Motor neuron (in vitro differentiated cells): ENCODE measurements around the gene ANKRD61. TPM values are rescaled to one million over a fixed set of nuclear protein-coding genes. Genes with fewer than 3 reads are reported as not detected.
"Not testable (repeated sequence)": the region's sequence is repeated elsewhere in the genome, so short reads cannot be mapped to it uniquely, and the experiment has no call there.

ENCODE experiments used
- ATAC-seq, 8 experiments: fragments of 200-7000 bp; cut with Tn5 transposase; replicated peaks in 6 of 8; 2 replicates each; pipeline ENCODE4 v1.8.0; 2021; ENCODE audit warnings: mild to moderate bottlenecking in 8 of 8, moderate library complexity in 8 of 8
- H3K27ac ChIP-seq, 2 donors: fragments of 250-450 bp; sonication (Bioruptor Pico); 2 replicates each; pipeline ENCODE4 v1.9.0; 2021; ENCODE audit warnings: antibody characterized with exemption in 2 of 2, mild to moderate bottlenecking in 2 of 2, moderate library complexity in 1 of 2
- H3K4me1 ChIP-seq, 2 donors: fragments of 250-450 bp; sonication (Bioruptor Pico); replicated peaks in 1 of 2; 2 replicates each; pipeline ENCODE4 v1.6.1; 2021; ENCODE audit warnings: antibody characterized with exemption in 2 of 2, mild to moderate bottlenecking in 2 of 2, moderate library complexity in 1 of 2
- H3K4me3 ChIP-seq, 5 donors: fragments of 250-450 bp; sonication (Bioruptor Pico); 2 replicates each; pipeline ENCODE4 v1.9.0; 2021; ENCODE audit warnings: antibody characterized with exemption in 5 of 5, mild to moderate bottlenecking in 5 of 5, moderate library complexity in 4 of 5
- WGBS, 10 experiments: fragments of 450-650 bp; shearing (Covaris generic); methylation state at CpG; one replicate each; pipeline ENCODE4 v1.0.0; 2022; 5-methylcytosine and 5-hydroxymethylcytosine counted together
- in situ Hi-C, 9 experiments: fragments of 400-800 bp; cut with MboI; loops; one replicate each; pipeline ENCODE4 v1.15.0; 2021; ENCODE audit warnings: low sequenced_read_pairs in 9 of 9, low pct_unique_long_range_greater_than_20kb in 2 of 9; ENCODE audit not compliant: unreplicated experiment in 9 of 9
- total RNA-seq, 8 experiments: library from RNA; unstranded; fragments of 300-600 nt; gene quantifications; 2 replicates each; pipeline versions ENCODE4 v1.2.3 to v1.2.4, GENCODE V29; 2022

The ANKRD61 gene
- total RNA-seq, 8 experiments from 2014 or later = 0.71 to 3.6 (median 1.5) TPM

- H3K4me3 ChIP-seq = no peak overlapping the region
- in situ Hi-C loops = no loop called here
- H3K4me1 ChIP-seq = no peaks in the 10 kb centered on the region
- H3K27ac ChIP-seq = no peak overlapping the region
- ATAC-seq = no peak
- WGBS, 10 experiments = 39 to 97% (median 81%) methylated on average over 1 to 4 of the region's 4 CpGs; no CpG with 5 or more reads in 1 of the 10 experiments
These were observed 18.6 kb downstream of the ANKRD61 start for GRCh38 chr7:6049780-6050179.

- H3K27ac ChIP-seq, in situ Hi-C loops, ATAC-seq, H3K4me1 ChIP-seq, H3K4me3 ChIP-seq: not testable (repeated sequence)
- 77 to 96% (median 94%) methylated on average over 2 to 9 of the region's 9 CpGs; no CpG with 5 or more reads in 4 of the 10 experiments for whole genome bisulfite sequencing, 10 experiments
These were observed 20.0 kb downstream of the ANKRD61 start for GRCh38 chr7:6051185-6051584.

- H3K27ac ChIP-seq = no peak overlapping the region
- in situ Hi-C loops = no loop called here
- ATAC-seq = no peak
- peaks cover 13 to 14% of the 10 kb centered on the region in 2 donors for H3K4me1 ChIP-seq
- 80 to 100% (median 87%) methylated on average over 1 of the region's 1 CpG; no CpG with 5 or more reads in 6 of the 10 experiments for WGBS, 10 experiments
- H3K4me3 ChIP-seq = no peak overlapping the region
These were observed 25.4 kb downstream of the ANKRD61 start for GRCh38 chr7:6056616-6057015.

GRCh38 chr7:6057316-6058129, 26.3 kb downstream of the ANKRD61 start:
- Histone ChIP-seq H3K27ac (no peak overlapping the region), H3K4me1 (peaks cover 13 to 14% of the 10 kb centered on the region in 2 donors), H3K4me3 (peak overlapping the region; percentile 59 to 91 (median 75))
- in situ Hi-C loops = no loop called here
- WGBS, 10 experiments = 31 to 95% (median 63%) methylated on average over 2 to 14 of the region's 14 CpGs
- no peak for ATAC-seq

GRCh38 chr7:6059941-6060340, 28.8 kb downstream of the ANKRD61 start:
- H3K27ac ChIP-seq, ATAC-seq, in situ Hi-C loops, H3K4me3 ChIP-seq: not testable (repeated sequence)
- 57 to 100% (median 84%) methylated on average over 2 to 5 of the region's 11 CpGs for WGBS, 10 experiments
- peaks cover 13 to 14% of the 10 kb centered on the region in 2 donors for H3K4me1 ChIP-seq

- Histone ChIP-seq H3K4me3 (no peak overlapping the region), H3K4me1 (no peaks in the 10 kb centered on the region), H3K27ac (no peak overlapping the region)
- in situ Hi-C loops = no loop called here
- ATAC-seq = no peak
- WGBS, 10 experiments = 50 to 100% (median 88%) methylated on average over 1 to 2 of the region's 3 CpGs; no CpG with 5 or more reads in 4 of the 10 experiments
These were observed 40.2 kb downstream of the ANKRD61 start for GRCh38 chr7:6071406-6071805.

- Histone ChIP-seq H3K4me1 (no peaks in the 10 kb centered on the region), H3K27ac (no peak overlapping the region), H3K4me3 (no peak overlapping the region)
- in situ Hi-C loops = no loop called here
- ATAC-seq = no peak
- 14 to 100% (median 82%) methylated on average over 1 to 9 of the region's 9 CpGs; no CpG with 5 or more reads in 1 of the 10 experiments for WGBS, 10 experiments
These were observed 43.6 kb downstream of the ANKRD61 start for GRCh38 chr7:6074612-6075380.

- H3K27ac ChIP-seq = no peak overlapping the region
- in situ Hi-C loops = no loop called here
- WGBS, 10 experiments = 83 to 100% (median 97%) methylated on average over 2 of the region's 3 CpGs; no CpG with 5 or more reads in 4 of the 10 experiments
- H3K4me3 ChIP-seq = no peak overlapping the region
- H3K4me1 ChIP-seq = peaks cover 0 to 3% of the 10 kb centered on the region in 2 donors
- ATAC-seq = no peak
These were observed 47.4 kb downstream of the ANKRD61 start for GRCh38 chr7:6078548-6078947.

GRCh38 chr7:6083047-6083446, 51.9 kb downstream of the ANKRD61 start:
- ATAC-seq, H3K4me3 ChIP-seq, H3K4me1 ChIP-seq, H3K27ac ChIP-seq, in situ Hi-C loops: not testable (repeated sequence)
- WGBS, 10 experiments = 87 to 100% (median 100%) methylated on average over 1 to 6 of the region's 6 CpGs; no CpG with 5 or more reads in 5 of the 10 experiments

Other genes starting within 250 kb of the ANKRD61 start
- gene RNF216, start 249.7 kb upstream of the ANKRD61 start, total RNA-seq = 10 to 100 TPM; 16.3 to 38.7 (median 23.1) TPM
- under 1 TPM in 4 of 8 experiments, not detected in 4; 0.37 to 0.76 (median 0.50) TPM for gene OCM, start 150.6 kb upstream of the ANKRD61 start, total RNA-seq
- gene CCZ1, start 132.6 kb upstream of the ANKRD61 start, total RNA-seq = 10 to 100 TPM; 36.4 to 79.8 (median 56.4) TPM
- 1 to 10 TPM in 2 of 8 experiments, under 1 TPM in 5, not detected in 1; 0.42 to 2.3 (median 0.62) TPM for gene RSPH10B, start 60.7 kb upstream of the ANKRD61 start, total RNA-seq
- 10 to 100 TPM; 20.1 to 37.5 (median 25.0) TPM for gene PMS2, start 22.3 kb upstream of the ANKRD61 start, total RNA-seq
- 10 to 100 TPM; 20.7 to 73.5 (median 46.4) TPM for gene AIMP2, start 22.1 kb upstream of the ANKRD61 start, total RNA-seq
- 10 to 100 TPM; 29.8 to 60.4 (median 46.0) TPM for gene EIF2AK1, start 27.8 kb downstream of the ANKRD61 start, total RNA-seq
- gene USP42, start 73.6 kb downstream of the ANKRD61 start, total RNA-seq = 1 to 10 TPM; 3.3 to 9.8 (median 8.4) TPM
- 10 to 100 TPM in 5 of 8 experiments, 1 to 10 TPM in 3; 7.6 to 20.0 (median 10.5) TPM for gene CYTH3, start 241.2 kb downstream of the ANKRD61 start, total RNA-seq